Skeletal muscle cell (primary cell): ENCODE results near the gene MAZ.
A peak's percentile ranks its signal among the peaks of the same experiment; 100 is the strongest.

ENCODE experiments used
- DNase-seq: peaks from one replicate; pipeline ENCODE4 v3.0.0-alpha.2; 2010; ENCODE audit warnings: low read depth
- H3K4me3 ChIP-seq: 2 replicates; pipeline ENCODE4 v1.5.1; 2011; ENCODE audit warnings: low read depth, mild to moderate bottlenecking, control low read depth, low read length, moderate library complexity

Gene MAZ

DNA sequence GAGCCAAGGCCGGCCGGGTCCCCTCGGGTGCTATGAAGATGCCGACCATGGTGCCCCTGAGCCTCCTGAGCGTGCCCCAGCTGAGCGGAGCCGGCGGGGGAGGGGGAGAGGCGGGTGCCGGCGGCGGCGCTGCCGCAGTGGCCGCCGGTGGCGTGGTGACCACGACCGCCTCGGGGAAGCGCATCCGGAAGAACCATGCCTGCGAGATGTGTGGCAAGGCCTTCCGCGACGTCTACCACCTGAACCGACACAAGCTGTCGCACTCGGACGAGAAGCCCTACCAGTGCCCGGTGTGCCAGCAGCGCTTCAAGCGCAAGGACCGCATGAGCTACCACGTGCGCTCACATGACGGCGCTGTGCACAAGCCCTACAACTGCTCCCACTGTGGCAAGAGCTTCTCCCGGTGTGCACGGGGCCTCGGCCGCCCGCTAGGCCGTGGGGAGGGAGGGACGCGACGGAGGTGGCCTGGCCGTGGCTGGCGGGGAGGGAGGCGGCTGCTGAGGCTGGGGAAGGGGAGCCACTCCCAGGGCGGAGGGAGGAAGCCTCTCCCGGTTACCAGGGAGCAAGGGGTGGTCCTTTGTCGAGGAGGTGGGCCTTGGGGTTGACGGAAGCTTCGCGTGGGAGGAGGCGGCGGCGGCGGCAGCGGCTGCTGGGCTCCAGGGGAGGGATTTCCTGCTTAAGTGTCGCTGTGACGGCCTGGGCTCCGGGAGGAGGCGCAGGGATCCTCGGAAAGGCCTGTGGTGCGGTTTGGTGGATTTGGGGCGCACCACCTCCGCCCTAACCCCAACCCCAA lies 1.3 kb downstream of the MAZ start:
- H3K4me3 ChIP-seq, result peak overlapping the region; percentile 60
- DNase-seq, result peak; percentile 79

DNA sequence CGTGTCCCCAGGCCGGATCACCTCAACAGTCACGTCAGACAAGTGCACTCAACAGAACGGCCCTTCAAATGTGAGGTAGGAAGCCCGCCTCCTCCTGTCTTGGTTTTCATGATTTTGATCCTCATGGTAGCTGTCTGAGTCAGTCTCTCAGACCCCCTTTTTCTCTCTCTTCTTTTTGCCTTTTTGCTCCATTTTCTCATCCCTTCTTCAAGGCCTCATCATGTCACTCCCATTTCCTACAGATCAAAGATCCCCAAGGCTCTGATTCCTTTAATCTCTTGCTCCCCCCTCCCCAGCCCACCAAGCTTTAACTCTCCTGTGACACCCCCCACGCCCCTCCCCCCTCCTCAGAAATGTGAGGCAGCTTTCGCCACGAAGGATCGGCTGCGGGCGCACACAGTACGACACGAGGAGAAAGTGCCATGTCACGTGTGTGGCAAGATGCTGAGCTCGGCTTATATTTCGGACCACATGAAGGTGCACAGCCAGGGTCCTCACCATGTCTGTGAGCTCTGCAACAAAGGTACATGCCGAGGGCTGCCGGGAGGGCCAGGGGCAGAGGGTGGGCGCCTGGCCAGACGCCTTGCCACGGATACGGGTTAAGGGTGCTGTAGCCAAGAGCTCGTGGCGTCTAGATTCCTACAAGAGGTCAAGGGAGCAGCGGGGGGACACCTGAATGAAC lies 2.0 kb downstream of the MAZ start:
- peak overlapping the region; percentile 60 for H3K4me3 ChIP-seq
- no peak for DNase-seq

- DNase-seq, result no peak
- H3K4me3 ChIP-seq, result peak overlapping the region; percentile 60
Observed at GRCh38 chr16:29809031-29809747, 2.9 kb downstream of the MAZ start.

DNA sequence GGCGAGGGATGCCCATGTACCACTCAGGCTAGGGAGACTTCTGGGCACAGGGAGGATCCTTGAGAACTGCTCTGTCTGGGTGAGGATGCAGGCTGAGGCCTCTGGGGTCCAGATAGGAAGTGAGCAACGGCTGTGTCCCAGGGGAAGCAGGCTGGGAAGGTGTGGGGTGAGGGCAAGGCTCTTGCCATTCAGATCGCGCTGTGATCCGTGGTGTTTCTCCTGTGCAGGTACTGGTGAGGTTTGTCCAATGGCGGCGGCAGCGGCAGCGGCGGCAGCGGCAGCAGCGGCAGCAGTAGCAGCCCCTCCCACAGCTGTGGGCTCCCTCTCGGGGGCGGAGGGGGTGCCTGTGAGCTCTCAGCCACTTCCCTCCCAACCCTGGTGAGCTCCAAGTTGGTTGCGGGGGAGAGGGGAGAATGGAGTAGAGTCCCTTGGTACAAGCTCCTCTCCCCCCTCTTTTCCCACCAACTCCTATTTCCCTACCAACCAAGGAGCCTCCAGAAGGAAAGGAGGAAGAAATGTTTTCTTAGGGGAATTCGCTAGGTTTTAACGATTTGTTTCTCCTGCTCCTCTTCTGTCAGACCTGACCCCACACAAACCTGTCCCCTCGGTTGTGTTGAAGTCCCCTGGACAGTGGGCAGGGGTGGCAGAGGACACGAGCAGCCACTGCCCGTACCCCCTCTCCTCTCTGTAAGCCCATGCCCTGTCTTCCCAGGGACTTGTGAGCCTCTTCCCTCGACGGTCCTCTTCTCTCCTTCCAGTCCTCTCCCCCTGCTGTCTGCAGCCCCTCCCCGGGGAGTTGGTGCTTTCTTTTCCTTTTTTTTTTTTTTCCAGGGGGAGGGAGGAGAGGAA lies 3.7 kb downstream of the MAZ start:
- H3K4me3 ChIP-seq, result peak overlapping the region; percentile 22
- no peak for DNase-seq

DNA sequence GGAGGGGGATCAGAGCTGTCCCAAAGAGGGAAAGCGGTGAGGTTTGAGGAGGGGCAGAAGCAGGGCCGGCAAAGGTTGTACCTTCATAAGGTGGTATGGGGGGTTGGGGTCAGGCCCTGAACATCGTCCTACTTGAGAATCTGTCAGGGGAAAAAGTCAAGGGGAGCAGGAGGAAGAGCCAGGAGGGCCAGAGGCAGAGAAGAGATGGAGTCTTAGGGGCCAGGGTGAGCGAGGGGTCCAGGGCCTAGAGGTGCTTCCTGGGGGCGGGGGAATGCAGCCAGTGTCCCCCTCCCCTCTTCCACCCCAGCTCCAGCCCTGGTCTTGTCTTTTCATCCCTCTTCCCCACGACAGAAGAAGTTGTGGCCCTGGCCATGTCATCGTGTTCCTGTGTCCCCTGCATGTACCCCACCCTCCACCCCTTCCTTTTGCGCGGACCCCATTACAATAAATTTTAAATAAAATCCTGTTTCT lies 4.4 kb downstream of the MAZ start:
- DNase-seq, result no peak
- H3K4me3 ChIP-seq, result peak overlapping the region; percentile 13

DNA sequence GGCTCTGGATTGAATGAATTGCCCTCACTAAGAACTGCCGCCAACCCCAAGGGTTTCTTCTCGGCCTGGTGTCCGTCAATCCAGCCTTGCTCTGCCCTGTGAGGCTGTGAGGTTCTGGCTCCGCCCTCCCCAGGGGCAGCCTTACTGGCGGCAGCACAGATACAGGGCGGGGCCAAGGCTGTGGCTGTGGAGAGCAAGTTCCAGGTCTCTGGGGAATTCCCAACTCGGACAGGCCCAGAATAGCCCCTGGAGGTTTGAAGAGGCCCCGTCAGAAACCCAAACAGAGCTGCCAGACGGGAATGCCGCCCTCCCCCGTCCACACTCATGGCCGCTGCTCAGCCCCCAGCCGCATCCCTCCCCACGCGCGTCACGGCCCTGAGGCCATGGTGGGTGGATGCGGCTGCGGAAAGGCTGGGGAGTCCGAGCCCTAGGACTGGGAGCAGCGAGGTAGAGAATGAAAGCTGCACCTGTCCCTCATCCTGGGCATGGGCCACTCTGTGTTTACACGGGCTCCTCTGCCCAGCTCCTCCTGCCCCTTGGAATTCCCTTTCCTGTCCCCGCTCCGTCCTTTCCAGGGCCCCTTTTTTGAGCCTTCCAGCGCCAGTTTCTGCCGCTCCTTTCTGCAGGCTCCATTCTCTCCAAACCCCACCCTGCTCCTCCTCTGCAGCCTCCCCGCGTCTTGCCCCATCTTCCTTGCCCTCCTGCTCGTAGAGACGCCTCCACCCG lies 5.0 kb downstream of the MAZ start:
- DNase-seq, result peak; percentile 92
- H3K4me3 ChIP-seq, result peak overlapping the region; percentile 68

DNA sequence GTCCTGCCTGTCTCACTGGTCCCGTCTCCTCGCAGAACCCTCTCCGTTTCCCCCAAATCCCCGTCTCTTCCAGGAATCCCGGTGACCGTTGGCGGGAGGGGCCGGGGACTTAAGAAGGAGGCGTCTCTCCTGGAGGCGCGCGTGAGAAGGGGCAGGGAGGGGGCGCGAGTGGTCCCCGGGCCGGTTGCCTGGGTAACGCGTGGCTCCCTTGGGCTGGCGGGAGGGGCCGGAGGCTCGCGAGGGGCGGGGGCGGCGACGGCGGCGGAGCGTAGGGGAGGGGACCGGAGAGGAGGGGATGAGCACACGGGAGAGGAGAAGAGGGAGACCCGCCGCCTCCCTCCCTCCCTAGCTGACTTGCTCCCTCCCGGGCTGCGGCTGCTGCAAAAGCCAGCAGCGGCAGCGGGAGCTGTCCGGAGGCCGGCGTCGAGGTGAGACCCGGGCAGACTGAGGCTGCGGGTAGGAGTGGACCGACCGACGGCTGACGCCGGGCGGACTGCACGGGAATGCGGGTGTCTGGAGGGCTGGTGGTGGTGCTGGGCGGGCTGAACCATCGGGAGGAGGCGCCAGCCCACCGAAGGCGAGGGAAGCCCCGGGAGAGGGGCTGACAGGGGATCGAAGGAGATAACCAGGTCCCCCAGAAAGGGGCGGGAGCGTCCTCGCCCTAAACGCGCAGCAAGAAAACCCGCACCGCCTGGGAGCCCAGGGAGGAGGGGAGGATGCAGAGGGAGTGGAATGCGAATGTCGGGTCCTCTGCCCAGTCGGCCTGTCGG lies 5.8 kb downstream of the MAZ start, which contains the start of gene PRRT2:
Gene PRRT2 (plus strand): TSS at position 298 of the 770 bp plus-strand sequence. CDS start 862 bp downstream, outside the sequence.
- H3K4me3 ChIP-seq, result peak within 1 kb of the TSS; percentile 68
- DNase-seq, result no peak

DNA sequence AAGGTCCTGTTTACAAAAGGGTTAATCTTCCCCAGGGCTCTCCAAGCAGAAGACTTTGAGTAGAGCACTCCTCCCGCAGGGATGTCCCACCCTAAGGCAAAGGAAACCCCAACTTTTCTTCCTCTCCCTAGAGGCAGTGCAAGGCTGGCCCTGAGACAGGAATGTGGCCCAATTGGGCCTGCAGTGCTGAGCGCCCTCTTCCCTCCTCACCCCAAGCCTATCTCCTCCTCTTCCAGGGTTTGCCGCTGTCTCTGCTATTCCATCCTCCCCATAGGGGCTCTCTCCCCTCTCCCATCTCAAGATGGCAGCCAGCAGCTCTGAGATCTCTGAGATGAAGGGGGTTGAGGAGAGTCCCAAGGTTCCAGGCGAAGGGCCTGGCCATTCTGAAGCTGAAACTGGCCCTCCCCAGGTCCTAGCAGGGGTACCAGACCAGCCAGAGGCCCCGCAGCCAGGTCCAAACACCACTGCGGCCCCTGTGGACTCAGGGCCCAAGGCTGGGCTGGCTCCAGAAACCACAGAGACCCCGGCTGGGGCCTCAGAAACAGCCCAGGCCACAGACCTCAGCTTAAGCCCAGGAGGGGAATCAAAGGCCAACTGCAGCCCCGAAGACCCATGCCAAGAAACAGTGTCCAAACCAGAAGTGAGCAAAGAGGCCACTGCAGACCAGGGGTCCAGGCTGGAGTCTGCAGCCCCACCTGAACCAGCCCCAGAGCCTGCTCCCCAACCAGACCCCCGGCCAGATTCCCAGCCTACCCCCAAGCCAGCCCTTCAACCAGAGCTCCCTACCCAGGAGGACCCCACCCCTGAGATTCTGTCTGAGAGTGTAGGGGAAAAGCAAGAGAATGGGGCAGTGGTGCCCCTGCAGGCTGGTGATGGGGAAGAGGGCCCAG lies 6.7 kb downstream of the MAZ start:
- H3K4me3 ChIP-seq, result peak overlapping the region; percentile 68
- no peak for DNase-seq

- no peak overlapping the region for H3K4me3 ChIP-seq
- DNase-seq, result no peak
Observed at GRCh38 chr16:29813644-29814562, 7.6 kb downstream of the MAZ start.

- no peak for DNase-seq
- H3K4me3 ChIP-seq, result peak overlapping the region; percentile 82
Observed at GRCh38 chr16:29814592-29814991, 8.3 kb downstream of the MAZ start.

DNA sequence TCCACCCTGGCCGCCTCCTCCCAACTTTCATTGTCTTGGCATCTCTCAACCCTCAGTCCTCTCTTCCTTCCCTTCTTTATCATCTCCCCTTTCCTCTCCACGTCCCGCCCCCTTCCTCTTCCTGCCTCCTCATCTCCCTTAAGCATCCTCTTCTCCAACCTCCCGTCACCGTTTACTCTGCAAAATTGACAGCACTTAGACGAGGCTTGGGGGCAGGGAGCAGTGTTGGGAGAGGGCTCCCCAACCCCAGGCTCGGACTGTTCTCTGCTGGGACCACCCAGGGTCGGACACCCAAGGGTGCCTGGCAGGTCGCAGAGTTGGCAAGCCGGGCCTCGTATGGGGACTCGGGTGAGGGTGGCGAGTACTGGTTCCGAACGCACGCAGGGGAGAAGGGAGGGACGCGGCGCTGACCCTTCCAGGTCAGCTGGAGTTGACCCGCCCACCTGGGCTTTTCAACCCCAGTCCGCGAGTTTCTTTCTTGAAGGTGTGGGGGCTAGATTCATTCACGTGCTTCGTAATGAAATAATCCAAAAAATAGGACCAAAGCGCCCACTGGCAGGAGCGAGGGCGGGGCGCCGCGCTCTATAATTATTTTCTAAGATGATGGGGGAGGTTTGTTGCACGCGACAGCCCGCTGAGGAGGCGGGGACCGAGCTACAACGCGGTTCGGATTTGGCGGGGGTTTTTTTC lies 8.8 kb downstream of the MAZ start:
- H3K4me3 ChIP-seq, result peak overlapping the region; percentile 82
- DNase-seq, result no peak

- H3K4me3 ChIP-seq, result peak within 1 kb of the TSS; percentile 82
- peak; percentile 99 for DNase-seq
Observed at GRCh38 chr16:29815793-29816693, 9.7 kb downstream of the MAZ start, which contains the start of gene PAGR1. PAGR1 (plus strand) TSS chr16:29816152; CDS start chr16:29816526, 374 bp downstream.

- peak overlapping the region; percentile 82 for H3K4me3 ChIP-seq
- DNase-seq, result no peak
Observed at GRCh38 chr16:29816694-29817441, 10.5 kb downstream of the MAZ start.

GRCh38 chr16:29818082-29818481 lies 11.8 kb downstream of the MAZ start:
- no peak for DNase-seq
- no peak overlapping the region for H3K4me3 ChIP-seq
